ENCODE results near the gene GALNT7. TPM values are rescaled to one million over a fixed set of nuclear protein-coding genes. Genes with fewer than 3 reads are reported as not detected.

The GALNT7 gene
- total and polyA plus RNA-seq, 2 of the 13 experiments (the other 11 are each of a cell fraction or from before 2014, with no cell fraction given), result 0.08 to 0.13 TPM

DNA sequence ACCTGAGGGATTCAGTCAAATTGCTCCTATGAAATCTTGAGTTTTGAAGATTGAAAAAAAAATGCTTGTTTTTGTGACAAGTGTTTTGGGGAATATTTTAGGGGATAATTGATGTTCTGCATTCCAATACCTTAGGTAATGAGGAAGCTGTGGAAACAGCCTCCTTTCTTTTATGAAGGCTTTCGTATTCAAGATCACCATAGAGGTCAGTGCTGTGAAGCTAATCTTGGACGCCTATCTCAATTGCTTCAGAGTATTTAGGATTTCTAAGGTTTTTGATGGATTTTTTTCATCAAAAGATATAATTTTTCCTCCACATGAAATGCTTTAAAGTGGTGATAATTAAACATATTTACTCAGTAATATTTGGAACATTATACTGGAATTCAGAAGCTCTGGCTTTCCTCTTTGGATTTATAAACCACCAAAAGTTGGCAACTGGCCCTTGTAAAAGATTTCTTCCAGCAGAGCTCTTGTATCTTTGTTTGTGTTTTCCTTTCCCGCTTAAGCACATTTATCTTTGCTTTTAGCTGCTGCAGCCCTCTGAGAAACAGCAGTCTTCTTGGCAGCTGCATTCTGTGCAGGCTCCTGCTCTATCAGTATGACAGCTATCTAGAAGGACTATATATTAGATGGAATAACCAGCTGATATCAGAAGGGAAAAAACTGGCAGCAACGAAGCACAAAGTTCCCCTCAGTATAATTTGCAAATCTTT, 101.9 kb downstream of the GALNT7 start (continued):
- TF ChIP-seq, protein P1, sequence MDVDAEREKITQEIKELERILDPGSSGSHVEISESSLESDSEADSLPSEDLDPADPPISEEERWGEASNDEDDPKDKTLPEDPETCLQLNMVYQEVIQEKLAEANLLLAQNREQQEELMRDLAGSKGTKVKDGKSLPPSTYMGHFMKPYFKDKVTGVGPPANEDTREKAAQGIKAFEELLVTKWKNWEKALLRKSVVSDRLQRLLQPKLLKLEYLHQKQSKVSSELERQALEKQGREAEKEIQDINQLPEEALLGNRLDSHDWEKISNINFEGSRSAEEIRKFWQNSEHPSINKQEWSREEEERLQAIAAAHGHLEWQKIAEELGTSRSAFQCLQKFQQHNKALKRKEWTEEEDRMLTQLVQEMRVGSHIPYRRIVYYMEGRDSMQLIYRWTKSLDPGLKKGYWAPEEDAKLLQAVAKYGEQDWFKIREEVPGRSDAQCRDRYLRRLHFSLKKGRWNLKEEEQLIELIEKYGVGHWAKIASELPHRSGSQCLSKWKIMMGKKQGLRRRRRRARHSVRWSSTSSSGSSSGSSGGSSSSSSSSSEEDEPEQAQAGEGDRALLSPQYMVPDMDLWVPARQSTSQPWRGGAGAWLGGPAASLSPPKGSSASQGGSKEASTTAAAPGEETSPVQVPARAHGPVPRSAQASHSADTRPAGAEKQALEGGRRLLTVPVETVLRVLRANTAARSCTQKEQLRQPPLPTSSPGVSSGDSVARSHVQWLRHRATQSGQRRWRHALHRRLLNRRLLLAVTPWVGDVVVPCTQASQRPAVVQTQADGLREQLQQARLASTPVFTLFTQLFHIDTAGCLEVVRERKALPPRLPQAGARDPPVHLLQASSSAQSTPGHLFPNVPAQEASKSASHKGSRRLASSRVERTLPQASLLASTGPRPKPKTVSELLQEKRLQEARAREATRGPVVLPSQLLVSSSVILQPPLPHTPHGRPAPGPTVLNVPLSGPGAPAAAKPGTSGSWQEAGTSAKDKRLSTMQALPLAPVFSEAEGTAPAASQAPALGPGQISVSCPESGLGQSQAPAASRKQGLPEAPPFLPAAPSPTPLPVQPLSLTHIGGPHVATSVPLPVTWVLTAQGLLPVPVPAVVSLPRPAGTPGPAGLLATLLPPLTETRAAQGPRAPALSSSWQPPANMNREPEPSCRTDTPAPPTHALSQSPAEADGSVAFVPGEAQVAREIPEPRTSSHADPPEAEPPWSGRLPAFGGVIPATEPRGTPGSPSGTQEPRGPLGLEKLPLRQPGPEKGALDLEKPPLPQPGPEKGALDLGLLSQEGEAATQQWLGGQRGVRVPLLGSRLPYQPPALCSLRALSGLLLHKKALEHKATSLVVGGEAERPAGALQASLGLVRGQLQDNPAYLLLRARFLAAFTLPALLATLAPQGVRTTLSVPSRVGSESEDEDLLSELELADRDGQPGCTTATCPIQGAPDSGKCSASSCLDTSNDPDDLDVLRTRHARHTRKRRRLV (CRISPR knock-in tag; IDR thresholded peaks at IDR 0.05), result no peak
- no peak for TF ChIP-seq TCF7 (IDR thresholded peaks at IDR 0.05; ENCODE audit: low read depth)
- TF ChIP-seq, protein P2, sequence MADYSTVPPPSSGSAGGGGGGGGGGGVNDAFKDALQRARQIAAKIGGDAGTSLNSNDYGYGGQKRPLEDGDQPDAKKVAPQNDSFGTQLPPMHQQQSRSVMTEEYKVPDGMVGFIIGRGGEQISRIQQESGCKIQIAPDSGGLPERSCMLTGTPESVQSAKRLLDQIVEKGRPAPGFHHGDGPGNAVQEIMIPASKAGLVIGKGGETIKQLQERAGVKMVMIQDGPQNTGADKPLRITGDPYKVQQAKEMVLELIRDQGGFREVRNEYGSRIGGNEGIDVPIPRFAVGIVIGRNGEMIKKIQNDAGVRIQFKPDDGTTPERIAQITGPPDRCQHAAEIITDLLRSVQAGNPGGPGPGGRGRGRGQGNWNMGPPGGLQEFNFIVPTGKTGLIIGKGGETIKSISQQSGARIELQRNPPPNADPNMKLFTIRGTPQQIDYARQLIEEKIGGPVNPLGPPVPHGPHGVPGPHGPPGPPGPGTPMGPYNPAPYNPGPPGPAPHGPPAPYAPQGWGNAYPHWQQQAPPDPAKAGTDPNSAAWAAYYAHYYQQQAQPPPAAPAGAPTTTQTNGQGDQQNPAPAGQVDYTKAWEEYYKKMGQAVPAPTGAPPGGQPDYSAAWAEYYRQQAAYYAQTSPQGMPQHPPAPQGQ (CRISPR knock-in tag; IDR thresholded peaks at IDR 0.05; ENCODE audit: borderline replicate concordance), result no peak

DNA sequence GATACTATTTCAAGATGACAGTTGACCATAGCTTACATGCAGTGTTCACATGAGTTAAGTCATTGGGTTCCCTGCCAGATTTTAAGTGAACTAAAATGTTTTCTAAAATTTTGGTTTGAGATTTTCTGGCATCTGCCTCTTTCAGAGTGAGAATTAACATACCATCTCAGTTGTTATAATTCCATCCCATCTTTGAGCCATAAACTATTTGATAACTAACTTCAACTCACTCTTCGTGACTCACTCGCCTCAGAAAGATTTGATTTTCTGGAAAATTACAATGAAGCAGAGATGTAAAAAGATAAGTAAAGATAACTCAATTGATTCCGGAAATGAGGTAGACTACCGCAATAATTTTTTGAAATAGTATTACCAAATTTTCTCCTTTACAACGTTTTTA, 103.7 kb downstream of the GALNT7 start:
- no peaks in the 10 kb centered on the region; a peak in 1 of 5 replicates for H3K27me3 ChIP-seq (ENCODE audit: control insufficient read depth in 1 of 2, insufficient read depth in 2 of 2, low read length in 2 of 2)
- ChIA-PET CTCF (ENCODE audit: low intra/inter-chr PET ratio, low total read pairs) (no interaction called here), POLR2A (no interaction called here)
- FAIRE-seq, result no peak
- H3K79me2 ChIP-seq (ENCODE audit: insufficient read depth, low read length), result no peaks in the 10 kb centered on the region
- no peaks in the 10 kb centered on the region for H3K9me3 ChIP-seq (ENCODE audit: low read length)
- no peak overlapping the region for H3K4me2 ChIP-seq (ENCODE audit: low read depth, low read length)
- in situ Hi-C loops (cut with HindIII; ENCODE audit: extremely low pct_ligation_motif_present, low pct_unique_long_range_greater_than_20kb), result no loop called here
- no peak overlapping the region for H3K27ac ChIP-seq (ENCODE audit: extremely low read length, insufficient read depth, low read length)
- ATAC-seq, result no peak
- 22% methylated on average over 5 of the region's 5 CpGs for WGBS (ENCODE audit: low lambda C conversion rate)
- H3K9ac ChIP-seq (ENCODE audit: insufficient read depth, low read depth, low read length), result no peak overlapping the region
- H2AFZ ChIP-seq (ENCODE audit: low read length), result no peak overlapping the region
- H3K36me3 ChIP-seq (replicated peaks in 1 of 2; ENCODE audit: control insufficient read depth in 1 of 2, insufficient read depth in 2 of 2, low read length in 2 of 2), result no peaks in the 10 kb centered on the region
- H4K20me1 ChIP-seq (ENCODE audit: insufficient read depth, low read length), result no peaks in the 10 kb centered on the region
- BruUV-seq (replicated peaks), result no TSS peak
- H3K4me3 ChIP-seq (replicated peaks in 1 of 3; ENCODE audit: insufficient read depth in 1 of 3, low read depth in 2 of 3, low read length in 3 of 3), result no peak overlapping the region
- no peaks in the 10 kb centered on the region for H3K4me1 ChIP-seq (ENCODE audit: insufficient read depth, low read length)
- DNase-seq (ENCODE audit: low spot score), result no peak
- intact Hi-C loops (cut with micrococcal nuclease; ENCODE audit: unreplicated experiment), result no loop called here
- TF ChIP-seq, protein P3, sequence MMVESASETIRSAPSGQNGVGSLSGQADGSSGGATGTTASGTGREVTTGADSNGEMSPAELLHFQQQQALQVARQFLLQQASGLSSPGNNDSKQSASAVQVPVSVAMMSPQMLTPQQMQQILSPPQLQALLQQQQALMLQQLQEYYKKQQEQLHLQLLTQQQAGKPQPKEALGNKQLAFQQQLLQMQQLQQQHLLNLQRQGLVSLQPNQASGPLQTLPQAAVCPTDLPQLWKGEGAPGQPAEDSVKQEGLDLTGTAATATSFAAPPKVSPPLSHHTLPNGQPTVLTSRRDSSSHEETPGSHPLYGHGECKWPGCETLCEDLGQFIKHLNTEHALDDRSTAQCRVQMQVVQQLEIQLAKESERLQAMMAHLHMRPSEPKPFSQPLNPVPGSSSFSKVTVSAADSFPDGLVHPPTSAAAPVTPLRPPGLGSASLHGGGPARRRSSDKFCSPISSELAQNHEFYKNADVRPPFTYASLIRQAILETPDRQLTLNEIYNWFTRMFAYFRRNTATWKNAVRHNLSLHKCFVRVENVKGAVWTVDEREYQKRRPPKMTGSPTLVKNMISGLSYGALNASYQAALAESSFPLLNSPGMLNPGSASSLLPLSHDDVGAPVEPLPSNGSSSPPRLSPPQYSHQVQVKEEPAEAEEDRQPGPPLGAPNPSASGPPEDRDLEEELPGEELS (CRISPR knock-in tag; IDR thresholded peaks at IDR 0.05), result no peak
- TF ChIP-seq, protein P4, sequence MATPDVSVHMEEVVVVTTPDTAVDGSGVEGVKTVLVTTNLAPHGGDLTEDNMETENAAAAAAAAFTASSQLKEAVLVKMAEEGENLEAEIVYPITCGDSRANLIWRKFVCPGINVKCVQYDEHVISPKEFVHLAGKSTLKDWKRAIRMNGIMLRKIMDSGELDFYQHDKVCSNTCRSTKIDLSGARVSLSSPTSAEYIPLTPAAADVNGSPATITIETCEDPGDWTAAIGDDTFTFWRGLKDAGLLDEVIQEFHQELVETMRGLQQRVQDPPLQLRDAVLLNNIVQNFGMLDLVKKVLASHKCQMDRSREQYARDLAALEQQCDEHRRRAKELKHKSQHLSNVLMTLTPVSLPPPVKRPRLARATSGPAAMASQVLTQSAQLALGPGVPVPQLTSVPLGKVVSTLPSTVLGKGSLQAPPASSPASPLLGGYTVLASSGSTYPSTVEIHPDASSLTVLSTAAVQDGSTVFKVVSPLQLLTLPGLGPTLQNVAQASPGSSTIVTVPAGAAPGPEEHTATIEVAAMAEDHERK (CRISPR knock-in tag; IDR thresholded peaks at IDR 0.05; ENCODE audit: low read depth), result no peak
- TF ChIP-seq CEBPG (CRISPR knock-in tag; IDR thresholded peaks at IDR 0.05) (no peak), JUND (CRISPR knock-in tag; IDR thresholded peaks at IDR 0.05) (no peak), KAT8 (CRISPR knock-in tag; IDR thresholded peaks at IDR 0.05) (no peak)
- TF ChIP-seq, protein P5, sequence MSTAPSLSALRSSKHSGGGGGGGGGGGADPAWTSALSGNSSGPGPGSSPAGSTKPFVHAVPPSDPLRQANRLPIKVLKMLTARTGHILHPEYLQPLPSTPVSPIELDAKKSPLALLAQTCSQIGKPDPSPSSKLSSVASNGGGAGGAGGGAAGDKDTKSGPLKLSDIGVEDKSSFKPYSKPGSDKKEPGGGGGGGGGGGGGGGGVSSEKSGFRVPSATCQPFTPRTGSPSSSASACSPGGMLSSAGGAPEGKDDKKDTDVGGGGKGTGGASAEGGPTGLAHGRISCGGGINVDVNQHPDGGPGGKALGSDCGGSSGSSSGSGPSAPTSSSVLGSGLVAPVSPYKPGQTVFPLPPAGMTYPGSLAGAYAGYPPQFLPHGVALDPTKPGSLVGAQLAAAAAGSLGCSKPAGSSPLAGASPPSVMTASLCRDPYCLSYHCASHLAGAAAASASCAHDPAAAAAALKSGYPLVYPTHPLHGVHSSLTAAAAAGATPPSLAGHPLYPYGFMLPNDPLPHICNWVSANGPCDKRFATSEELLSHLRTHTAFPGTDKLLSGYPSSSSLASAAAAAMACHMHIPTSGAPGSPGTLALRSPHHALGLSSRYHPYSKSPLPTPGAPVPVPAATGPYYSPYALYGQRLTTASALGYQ (CRISPR knock-in tag; IDR thresholded peaks at IDR 0.05), result no peak

Measured in HepG2 (cell line).